SKM-1 (cell line): ENCODE measurements around the gene OSM.

ENCODE experiments used
- DNase-seq: peaks from one replicate; lab custom pipeline; 2025; ENCODE audit not compliant: unreplicated experiment; lab: John Stamatoyannopoulos, UW

OSM gene

DNA sequence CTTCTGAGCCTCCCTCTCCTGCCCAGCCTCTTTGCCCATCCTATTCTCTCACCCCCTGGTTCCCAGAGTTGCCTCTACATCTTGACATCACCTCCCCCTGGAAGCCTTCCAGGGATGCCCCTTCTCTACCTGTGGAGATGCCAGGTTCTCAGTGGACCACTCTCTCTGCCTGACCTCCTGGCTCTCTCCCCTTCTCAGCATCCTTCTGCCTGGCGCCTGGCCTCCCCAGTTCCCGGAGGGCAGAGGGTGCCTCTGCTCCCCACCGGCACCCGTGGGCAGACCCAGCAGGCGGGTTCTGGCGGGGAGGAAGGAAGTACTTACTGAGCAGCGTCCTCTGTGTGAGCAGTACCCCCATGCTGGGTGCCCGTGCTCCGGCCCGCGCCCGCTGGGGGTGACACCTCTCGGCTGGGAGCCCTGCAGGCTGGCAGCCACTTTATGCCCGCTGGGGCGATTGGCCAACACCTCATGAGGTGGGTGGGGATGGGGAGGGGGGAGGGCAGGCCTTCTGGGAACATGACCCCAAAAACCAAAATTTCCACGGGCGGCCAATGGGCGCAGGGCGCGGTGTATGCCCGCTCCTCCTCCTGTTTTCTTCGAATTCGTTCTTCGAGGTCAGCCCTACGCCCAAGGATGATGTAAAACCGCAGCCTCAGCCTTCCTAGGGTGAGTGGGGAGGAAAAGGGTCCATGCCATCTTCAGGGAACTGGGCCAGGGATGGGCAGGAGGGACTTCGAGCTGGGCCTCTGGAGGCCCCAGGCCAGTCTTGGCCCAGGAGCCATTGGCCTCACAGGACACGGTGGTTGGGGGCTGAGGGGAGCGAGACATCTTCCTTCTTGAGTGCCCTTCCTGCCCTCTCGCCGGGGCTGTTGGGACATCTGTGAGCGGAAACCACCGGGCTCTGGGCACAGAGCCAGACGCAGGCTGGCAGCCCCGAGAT is at the start of gene OSM:
Gene OSM, minus strand, starts transcription at position 407 of the 937 bp plus-strand sequence. Its CDS starts 52 bp downstream, at position 355.
- DNase-seq = peak; percentile 71

- no peak for DNase-seq
These were observed 49.4 kb upstream of the OSM start for GRCh38 chr22:30315962-30316576.

DNA sequence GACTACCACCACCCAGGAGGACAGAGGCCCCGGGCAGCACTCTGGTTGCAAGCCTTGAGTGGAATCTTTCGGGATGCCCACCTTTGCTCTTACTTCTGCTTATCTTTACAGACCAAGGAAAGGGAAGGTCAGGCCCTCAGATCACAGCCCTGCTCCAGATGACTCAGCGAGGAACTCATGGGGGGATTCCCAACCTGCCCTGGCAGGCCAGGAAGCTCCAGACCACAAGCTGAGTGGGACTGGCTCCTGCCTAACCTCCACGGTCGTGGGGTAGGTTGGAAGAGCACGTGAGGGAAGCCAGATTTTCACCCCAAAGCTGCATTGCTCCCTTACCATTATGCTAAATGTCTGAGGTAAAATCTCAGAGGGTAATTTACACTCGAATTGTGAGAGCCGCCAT is 48.3 kb upstream of the OSM start:
- no peak for DNase-seq

DNA sequence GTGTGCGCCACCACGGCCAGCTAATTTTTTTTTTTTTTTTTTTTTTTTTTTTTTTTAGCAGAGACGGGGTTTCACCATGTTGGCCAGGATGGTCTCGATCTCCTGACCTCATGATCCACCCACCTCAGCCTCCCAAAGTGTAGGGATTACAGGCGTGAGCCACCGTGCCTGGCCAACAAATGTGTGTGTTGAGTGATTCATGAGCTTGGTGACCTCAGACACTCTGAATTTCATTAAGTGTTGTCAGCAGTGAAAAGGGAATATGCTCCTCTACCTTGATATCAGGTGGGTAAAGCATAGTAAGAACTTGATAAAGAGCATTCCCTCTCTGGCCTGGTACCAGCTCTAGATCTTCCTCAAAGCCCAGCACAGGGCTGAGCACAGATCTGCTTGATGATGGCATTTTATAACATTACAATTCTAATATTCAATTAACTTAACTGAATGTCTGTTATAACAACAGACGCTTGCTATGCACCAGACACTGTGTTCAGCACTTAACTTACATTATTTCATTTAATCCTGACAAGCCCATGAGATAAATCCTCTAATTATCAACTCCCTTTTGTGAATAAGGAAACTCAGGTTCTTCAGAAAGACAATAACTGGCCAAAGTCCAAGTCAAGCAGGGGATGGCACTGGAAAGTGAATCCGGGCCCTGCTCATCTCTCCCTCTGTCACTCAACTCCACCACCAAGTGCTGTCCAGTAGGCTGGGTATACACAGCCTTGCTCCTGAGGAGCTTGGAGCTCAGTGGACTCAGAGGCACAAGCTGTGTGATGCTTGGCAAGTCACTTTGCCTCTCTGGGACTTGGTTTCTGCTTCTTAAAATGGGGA is 47.1 kb upstream of the OSM start:
- no peak for DNase-seq

GRCh38 chr22:30312053-30312452 is 45.4 kb upstream of the OSM start:
- no peak for DNase-seq

DNA sequence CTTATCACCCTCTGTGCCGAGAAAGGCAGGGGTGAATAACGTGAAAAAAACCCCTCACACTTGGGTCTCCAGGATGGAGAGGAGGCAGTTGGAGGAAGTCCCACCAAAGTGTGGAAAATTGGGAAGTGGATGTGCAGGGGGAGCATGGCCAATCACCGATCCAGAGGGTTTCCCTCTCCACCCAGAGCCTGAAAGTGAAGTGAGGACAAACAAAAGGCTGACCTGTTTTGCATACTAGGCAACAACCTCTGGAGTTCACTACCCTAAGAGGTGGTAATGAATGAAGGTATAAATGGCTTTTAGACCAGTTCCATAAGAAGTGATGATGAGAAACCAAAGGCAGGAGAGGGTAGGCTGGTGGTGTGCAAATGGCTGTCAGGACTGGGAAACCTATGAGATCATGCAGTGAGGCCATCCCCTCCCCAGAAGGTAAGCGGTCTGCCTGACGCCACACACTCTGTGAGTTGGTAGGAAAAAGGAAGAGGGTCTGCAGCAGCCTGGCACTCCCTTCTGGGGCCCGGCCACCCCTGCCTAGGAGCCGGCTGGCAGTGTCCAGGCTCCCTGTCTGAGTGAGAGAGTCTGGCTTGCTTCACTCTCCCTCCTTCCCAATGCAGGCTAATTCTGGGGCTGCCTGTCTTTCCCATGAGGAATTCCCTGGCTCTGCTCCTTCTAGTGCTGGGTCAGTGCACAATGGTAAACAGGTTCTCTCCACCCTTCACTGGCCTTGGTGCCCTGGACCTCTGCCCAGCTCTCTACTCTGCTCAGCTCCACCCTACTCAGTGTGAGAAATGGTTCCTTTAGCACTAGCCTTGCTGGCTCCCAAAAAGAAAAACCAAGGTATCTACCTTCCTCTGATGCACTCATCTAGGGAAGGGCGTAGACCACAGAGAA is 44.5 kb upstream of the OSM start:
- no peak for DNase-seq

- DNase-seq = peak; percentile 51
These were observed 43.5 kb upstream of the OSM start for GRCh38 chr22:30309951-30310741.

DNA sequence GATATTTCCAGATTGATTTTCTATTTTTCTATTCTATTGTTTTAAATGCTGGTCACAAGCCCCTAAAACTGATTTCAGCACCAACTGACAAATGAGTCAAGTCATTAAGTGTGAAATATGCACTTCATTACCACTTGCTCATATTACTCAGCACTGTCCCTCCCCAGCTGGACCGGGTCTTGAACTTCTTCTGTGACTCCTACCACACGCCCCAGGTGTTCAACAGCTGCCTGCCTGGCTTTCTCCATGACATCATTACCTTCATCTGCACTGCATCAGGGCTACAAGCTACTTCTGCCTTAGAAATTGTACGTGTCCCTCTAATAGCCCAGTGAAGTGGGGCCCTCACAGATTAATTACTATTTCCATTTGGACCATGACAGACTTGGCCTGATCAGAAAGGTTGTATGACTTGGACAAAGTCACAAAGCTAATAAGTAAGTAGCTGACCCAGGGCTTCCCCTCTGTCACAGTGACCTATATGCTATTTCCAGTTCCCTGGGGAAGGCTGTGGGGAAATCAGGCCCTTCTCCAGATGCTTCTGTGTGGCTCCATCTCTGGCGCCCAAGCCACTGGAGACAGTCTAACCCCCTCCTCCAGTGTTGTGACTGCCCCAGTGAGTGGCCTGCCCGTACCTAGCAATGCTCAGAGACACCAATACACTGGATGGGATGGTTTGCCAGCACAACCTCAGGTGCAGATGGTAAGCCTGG is 42.0 kb upstream of the OSM start:
- DNase-seq = no peak

GRCh38 chr22:30308093-30308492 is 41.4 kb upstream of the OSM start:
- DNase-seq = no peak

GRCh38 chr22:30307041-30307574 is 40.5 kb upstream of the OSM start:
- no peak for DNase-seq

GRCh38 chr22:30306627-30307011 is 40.0 kb upstream of the OSM start:
- no peak for DNase-seq

GRCh38 chr22:30305906-30306626 is 39.4 kb upstream of the OSM start:
- DNase-seq = peak; percentile 48

GRCh38 chr22:30305519-30305905 is 38.9 kb upstream of the OSM start:
- peak; percentile 88 for DNase-seq

GRCh38 chr22:30304495-30305244 is 38.0 kb upstream of the OSM start:
- no peak for DNase-seq

- no peak for DNase-seq
These were observed 36.1 kb upstream of the OSM start for GRCh38 chr22:30302810-30303138.

DNA sequence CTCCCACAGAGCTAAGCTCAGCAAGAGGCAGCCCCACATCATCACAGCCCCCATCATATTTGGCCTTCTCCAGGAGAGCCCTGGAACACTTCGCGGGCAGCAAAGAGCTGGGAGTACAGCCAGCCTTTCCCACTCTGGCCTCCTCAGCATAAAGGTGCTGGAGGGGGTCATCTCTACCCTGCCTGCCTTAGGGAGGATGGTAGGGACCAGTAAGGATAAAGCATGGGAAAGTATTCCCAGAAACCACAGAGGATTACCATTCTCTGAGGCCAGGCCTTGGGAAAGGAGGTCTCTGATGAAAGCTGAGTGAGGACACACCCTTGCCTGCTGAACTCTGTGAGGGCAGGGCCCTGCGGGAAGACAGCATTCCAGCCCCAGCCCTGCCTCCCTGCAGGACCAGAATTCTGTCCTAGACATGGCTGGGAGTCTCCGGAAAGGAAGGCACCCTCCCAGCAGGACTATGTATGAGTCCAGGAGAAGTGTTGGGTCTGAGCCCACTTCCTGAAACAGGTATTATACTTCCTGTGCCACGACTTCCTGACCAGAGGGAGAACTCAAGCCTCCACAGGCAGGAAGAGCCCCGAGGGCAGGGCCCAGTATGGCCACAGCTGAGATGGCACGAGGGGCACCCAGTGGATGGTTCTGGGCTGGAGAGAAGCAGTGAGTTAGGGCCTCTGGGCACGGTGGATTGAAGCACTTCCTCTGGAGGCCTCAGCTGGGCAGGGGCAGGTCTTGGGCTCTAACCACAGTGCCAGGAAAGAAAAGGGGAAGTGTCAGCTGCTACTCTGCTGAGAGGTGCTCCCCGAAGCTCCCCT is 35.6 kb upstream of the OSM start:
- peak; percentile 62 for DNase-seq

GRCh38 chr22:30299322-30299721 is 32.7 kb upstream of the OSM start:
- DNase-seq = no peak
